GM13977 (cell line): Measurements from ENCODE around the gene TECR.
A peak's percentile ranks its signal among the peaks of the same experiment; 100 is the strongest.

Source experiments
- DNase-seq: peaks from one replicate; pipeline ENCODE4 v3.0.0; 2012; ENCODE audit warnings: low spot score
- CTCF ChIP-seq: IDR thresholded peaks from 2 replicates; pipeline ENCODE4 v1.5.1; 2012; ENCODE audit warnings: mild to moderate bottlenecking, control low read depth; ENCODE audit not compliant: insufficient read depth; ENCODE audit errors: extremely low read depth, missing control alignments
- in situ Hi-C: fragments of 300-500 bp; cut with MboI; formaldehyde crosslinking; loops from one replicate; pipeline ENCODE4 v1.12.0; 2022; ENCODE audit warnings: low sequenced_read_pairs, low pct_unique_long_range_greater_than_20kb, mixed read lengths, inconsistent platforms; ENCODE audit not compliant: unreplicated experiment

TECR gene

GRCh38 chr19:14510311-14511228, 18.8 kb upstream of the TECR start:
- in situ Hi-C loops, result no loop called here
- no peak for TF ChIP-seq CTCF
- no peak for DNase-seq

GRCh38 chr19:14511229-14511593, 18.2 kb upstream of the TECR start:
- DNase-seq, result no peak
- no peak for TF ChIP-seq CTCF
- in situ Hi-C loops, result no loop called here

- DNase-seq, result no peak
- TF ChIP-seq CTCF, result no peak
- in situ Hi-C loops, result no loop called here
Measured at GRCh38 chr19:14512406-14512961, 16.9 kb upstream of the TECR start.

- in situ Hi-C loops, result no loop called here
- no peak for DNase-seq
- no peak for TF ChIP-seq CTCF
Measured at GRCh38 chr19:14514215-14514863, 15.1 kb upstream of the TECR start.

GRCh38 chr19:14515501-14516047, 13.8 kb upstream of the TECR start:
- TF ChIP-seq CTCF, result no peak
- DNase-seq, result peak; percentile 1
- in situ Hi-C loops, result no loop called here

GRCh38 chr19:14516048-14516534, 13.3 kb upstream of the TECR start:
- peak; percentile 4 for DNase-seq
- TF ChIP-seq CTCF, result no peak
- in situ Hi-C loops, result no loop called here
